GM19397 (cell line): ENCODE data around the gene SPEF1.
"Not testable (repeated sequence)": the region's sequence is repeated elsewhere in the genome, so short reads cannot be mapped to it uniquely, and the experiment has no call there.

Experiments used
- ATAC-seq: cut with Tn5 transposase; IDR thresholded peaks from one replicate; pipeline ENCODE4 v1.9.1; 2021; ENCODE audit warnings: mild to moderate bottlenecking, moderate library complexity; ENCODE audit not compliant: unreplicated experiment

SPEF1 gene, protein sequence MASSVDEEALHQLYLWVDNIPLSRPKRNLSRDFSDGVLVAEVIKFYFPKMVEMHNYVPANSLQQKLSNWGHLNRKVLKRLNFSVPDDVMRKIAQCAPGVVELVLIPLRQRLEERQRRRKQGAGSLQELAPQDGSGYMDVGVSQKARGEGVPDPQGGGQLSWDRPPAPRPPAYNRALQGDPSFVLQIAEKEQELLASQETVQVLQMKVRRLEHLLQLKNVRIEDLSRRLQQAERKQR

DNA sequence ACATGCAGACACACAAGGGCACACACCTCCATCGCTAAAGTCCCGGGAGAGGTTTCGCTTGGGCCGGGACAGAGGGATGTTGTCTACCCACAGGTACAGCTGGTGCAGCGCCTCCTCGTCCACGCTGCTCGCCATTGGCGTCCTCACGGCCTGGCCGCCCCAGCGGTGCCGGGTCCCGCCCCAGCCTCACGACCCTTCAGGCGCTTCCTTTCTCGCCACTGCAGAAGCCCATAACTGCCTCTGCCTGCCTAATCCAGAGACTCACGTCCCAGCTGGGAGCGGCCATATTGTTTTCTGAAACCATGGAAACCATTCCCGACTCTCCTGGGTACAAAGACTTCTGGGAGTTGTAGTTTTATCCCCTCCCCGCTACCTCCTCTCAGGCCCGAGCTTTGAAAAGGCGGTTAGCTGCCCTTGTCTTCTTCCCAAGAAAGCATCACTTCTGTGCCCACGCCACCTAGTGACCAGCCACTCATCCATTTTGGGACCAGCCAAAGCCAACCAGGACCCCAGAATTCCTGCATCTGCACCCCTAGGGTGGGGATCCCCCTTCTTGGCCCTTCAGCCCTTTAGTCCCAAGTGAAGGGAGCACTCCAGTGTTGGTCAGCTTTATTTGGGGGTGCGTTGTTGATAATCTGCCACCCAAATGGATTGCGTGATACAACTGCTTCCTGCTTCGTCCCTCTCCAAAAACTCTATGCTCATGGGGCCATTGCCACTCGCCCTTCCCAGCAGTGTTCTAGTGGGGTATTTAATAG lies at the start of gene SPEF1:
Gene SPEF1 (minus strand): TSS at position 296 of the 758 bp plus-strand sequence. CDS start 161 bp downstream, at position 135.
- ATAC-seq = peak; percentile 47

DNA sequence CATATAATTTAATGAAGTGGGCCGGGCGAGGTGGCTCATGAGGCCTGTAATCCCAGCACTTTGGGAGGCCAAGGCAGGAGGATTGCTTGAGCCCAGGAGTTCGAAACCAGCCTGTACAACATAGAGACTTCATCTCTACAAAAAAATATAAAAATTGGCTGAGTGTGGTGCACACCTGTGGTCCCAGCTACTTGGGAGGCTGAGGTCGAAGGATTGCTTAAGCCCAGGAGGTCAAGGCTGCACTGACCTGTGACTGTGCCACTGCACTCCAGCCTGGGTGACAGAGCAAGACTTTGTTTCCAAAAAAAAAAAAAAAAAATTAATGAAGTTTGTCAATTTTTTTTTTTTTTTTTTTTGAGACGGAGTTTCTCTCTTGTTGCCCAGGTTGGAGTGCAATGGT lies 48.6 kb upstream of the SPEF1 start:
- not testable (repeated sequence) for ATAC-seq

DNA sequence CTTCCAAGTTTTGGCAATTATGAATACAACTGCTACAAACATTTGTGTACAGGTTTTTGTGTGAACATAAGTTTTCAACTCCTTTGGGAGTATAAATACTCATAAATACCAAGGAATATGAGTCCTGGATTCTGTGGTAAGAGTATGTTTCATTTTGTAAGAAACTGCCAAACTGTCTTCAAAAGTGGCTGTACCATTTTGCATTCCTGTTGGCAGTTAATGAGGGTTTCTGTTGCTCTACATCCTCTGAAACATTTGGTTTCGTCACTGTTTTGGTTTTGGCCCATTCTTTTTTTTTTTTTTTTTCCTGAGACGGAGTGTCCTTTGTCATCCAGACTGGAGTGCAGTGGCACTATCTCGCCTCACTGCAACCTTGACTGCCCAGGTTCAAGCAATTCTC lies 47.5 kb upstream of the SPEF1 start:
- ATAC-seq = no peak

DNA sequence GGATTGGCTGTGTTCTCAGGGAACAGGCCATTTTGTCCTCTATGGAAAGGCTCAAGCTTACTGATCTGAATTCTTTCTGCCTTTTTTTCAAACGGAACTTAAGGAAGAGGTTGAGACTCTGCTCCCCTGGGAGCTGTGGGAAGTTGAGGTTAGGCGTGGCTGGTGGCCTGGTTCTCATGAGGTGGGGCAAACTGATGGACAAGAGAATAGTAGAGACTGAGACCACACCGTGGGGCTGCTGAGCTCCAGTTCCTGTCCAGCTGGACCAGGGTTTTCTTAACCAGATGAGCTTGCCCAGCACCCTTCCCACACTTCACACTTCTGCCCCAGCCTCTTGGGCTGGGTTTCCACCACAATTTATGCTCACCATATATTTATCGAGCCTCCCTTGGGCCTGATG lies 45.2 kb upstream of the SPEF1 start:
- ATAC-seq = no peak

DNA sequence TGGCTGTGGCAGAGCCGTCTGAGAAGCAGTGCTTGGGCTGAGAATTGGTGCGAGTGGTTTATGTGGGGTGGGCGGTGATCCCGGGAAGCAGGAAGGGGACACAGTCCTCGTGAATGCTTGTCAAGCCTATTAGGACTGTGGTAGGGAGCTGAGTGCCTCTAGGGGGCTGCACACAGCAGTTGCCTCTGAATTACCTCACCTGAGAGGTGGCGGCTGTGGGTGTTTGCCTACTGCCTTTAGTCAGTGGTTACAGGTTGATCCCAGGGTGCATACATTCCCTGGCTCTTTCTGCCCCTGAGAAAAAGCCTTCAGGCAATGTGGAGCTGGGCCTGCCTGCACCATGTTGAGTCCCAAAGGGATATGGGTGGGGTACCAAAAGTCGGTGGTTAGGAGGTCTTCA lies 44.3 kb upstream of the SPEF1 start:
- ATAC-seq = no peak

DNA sequence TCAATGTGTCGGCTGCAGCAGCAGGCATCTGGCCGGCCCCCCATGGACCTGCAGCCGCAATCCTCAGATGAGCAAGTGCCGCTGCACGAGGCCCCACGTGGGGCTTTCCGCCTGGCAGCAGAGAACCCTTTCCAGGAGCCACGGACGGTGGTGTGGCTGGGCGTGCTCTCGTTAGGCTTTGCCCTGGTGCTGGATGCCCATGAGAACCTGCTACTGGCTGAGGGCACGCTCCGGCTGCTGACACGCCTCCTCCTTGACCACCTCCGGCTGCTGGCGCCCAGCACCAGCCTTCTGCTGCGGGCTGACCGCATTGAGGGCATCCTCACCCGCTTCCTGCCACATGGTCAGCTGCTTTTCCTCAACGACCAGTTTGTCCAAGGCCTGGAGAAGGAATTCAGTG lies 42.6 kb upstream of the SPEF1 start:
- no peak for ATAC-seq

DNA sequence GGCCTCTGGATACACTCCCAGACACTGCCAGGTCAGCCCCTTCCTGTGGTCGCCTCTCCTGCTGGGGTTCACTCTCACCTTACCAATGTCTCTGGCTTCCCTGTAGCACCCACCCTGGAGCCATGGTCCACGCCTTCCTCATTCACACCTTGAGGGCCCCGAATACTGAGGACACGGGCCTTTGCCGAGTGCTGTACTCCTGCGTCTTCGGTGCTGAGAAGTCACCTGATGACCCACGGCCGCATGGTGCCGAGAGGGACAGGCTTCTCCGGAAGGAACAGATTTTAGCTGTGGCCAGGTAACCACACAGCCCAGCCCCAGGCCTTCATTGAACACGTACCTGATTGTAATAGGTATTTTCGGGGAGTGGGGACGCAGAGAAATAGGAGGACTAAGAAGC lies 40.7 kb upstream of the SPEF1 start:
- ATAC-seq = no peak

DNA sequence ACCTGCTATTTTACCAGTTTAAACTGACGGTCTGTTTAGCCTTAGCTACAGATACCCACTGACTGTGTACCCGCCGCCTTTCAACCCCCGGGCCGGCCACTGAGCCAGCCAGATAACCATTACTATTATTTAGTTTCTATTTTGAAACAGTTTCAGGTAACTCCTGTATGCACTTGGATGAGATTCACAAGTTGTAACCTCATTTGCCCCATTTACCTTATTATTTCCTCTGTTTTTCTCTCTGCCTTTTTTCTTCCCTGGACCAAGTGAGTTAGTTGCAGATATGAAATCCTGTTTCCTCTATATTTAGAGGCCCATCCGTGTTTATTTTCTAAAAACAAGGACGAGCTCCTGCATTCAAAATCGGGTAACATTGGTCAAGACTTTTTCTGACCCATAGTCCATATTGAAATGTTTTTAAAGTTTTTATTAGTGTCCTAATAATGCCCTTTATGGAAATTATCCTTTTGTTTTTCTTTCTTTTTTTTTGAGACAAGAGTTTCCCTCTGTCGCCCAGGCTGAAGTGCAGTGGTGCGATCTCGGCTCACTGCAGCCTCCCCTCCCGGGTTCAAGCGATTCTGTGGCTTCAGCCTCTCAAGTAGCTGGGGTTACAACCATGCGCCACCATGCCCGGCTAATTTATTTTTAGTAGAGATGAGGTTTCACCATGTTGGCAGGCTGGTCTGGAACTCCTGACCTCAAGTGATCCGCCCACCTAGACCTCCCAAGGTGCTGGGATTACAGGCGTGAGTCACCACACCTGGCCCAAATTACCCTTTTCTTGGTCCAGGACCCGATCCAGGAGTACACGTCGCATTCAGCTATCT lies 39.9 kb upstream of the SPEF1 start:
- no peak for ATAC-seq

DNA sequence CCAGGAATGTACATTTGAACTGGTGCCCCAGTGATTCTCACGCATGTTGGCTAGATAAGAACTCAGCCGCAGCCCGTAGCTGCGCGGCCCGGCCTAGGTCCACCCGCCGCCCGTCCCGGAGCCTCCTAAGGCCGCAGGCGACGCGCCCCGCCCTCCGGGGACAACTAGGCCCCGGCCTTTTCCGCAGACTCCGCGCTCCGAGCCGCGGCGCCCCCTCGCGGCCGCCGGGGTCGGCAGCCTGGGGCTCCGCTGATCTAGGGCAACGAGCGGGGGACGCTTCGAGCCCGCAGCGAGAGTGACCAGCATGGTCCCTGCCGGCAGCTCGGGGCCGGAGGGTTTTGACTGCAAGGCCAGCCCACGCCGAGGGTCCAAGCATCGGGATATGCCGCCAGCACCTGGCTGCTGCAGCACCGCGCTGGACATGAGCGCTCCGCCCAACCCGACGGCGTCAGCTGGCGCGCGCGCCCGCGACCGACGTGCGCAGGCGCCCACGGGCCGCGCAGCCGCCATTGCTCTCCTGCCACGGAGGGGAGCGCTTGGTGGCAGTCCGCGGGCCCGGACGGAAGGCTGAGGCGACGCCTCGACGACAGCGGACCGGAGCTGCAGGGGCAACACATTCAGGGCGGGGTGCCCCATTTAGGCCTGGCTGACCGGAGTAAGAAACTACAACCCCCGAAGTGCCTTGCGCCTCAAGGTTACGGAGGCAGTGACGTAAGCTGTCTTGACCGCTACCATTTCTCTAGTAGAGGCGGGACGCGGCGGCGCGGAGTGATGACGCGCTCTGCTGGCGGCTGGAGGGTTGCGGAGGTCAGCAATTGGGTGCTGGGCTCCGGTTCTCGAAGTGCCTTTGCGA lies 39.0 kb upstream of the SPEF1 start, which contains the start of gene AP5S1:
Gene AP5S1 (plus strand): TSS at position 500 of the 853 bp plus-strand sequence. CDS start 1,571 bp downstream, outside the sequence.
- peak; percentile 87 for ATAC-seq

DNA sequence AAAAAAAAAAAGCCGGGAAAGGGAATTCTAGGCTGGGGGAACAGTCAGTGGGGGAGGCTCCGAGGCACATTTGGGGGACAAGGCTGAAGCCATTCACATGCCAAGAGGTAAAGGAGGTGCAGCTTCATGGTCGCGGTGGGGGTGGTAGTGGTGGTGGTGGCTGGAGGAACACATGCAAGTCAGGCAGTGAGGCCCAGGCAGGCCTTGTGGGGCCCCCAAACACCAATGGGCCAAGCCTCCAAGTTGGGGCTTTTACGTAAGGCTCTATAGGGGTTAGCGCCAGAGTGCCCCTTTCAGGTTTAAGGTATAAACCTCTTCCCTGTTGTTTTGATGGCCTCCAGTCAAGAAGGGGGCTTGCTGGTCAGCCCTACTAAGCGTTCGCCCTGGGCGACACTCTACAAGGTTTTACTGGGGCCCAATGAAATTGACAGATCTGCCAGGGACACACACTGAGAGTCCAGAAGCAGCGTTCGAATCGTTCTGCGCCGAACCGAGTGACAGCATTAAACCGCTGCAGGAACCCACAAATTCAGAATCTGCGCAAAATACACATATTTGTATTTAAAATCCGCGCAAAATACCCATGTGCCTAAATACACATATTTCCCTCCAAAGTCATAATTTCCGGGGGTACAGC lies 38.3 kb upstream of the SPEF1 start:
- no peak for ATAC-seq

DNA sequence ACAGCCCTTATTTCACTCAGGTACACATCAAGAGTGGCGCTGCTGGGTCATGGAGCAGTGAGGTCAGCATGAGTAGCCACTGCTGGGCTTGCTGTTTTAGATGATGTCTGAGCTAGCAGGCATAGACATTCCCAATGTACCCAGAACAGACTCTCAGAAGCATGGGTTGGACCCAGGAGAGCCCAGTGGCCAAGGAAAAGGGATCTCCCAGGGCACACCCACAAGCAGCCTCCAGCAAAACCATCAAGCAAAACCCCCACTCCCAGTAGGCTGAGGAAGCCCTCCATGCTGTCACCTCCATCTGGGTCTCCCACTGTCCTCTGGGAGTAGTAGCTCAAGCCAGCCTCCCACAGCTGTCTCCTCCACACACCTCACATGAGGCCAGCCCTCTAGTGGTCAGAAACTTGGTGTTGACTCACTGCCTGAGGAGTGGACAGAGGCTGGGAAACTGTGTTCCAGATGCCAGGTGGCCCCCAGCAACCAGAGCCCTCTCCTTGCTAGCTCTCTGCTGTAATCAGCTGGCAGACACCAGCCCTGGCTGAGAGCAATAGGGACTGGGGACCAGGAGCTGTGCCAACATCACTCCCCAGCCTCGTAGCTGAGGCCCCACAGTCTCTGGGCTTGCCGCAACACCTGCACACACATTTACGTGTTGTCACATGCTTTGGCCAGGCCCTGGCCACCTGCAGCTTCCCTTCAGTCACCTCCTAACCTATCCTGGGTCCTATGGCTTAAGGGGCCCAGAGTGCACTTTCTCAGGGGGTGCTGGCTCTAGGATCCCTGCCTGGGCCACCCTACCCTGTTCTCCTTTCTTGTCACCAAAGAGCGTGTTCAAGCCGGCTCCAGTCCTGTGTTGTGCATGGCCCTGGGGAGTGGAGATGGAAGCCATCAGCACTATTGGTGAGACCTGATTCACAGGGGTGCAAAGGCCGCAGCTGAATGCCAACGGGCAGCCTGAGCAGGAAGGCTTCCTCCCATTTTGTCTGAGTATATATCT lies 37.2 kb upstream of the SPEF1 start:
- ATAC-seq = no peak

DNA sequence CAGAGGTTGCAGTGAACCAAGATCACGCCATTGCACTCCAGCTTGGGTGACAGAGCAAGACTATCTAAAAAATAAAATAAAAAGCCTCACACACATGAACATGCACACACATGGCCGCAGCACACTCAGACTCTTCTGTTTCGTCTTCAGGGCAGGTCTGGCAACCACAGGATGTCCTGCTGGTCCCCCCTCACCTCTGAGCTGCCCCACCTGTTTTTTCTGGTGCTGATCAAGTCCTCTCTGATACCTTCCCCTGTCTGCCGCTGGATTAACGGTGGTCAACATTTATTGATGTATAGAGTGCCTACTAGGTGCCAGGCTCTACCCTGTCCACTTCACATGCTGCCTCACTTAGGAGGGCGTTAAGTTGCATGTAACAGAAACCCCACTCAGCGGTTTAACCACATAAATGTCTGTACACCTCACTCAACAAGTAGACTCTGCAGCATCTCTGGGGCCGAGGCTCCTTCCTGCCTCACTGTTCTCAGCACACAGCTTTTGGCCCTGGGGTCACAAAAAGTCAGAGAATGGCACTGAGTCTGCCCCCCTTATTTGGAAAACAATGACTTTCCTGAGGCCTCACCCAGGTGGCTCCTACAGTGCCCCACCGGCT lies 34.6 kb upstream of the SPEF1 start:
- no peak for ATAC-seq

DNA sequence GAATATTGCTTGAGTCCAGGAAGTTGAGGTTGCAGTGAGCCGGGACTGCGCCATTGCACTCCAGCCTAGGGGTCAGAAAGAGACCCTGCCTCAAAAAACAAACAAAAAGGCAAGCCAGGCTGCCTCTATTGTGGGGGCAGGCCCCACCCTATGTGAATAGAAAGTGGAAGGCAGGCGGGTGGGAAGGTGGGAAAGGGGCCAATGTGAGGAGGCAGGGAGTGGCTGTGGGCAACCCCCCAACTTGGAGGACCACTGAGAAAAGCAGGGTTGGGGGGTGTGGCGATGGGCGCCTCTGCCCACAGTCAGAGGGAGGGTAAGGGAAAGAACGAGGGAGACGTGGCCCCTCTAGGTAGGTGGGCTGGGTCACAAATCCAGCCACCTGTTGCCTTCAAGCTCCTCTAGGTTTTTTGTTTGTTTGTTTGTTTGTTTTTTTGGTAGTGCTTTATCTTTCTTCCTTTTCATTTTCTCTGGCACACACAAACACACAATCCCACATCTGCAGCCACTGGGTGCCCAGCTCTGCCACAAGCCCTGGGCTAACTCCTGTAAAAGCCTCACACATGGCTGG lies 33.8 kb upstream of the SPEF1 start:
- ATAC-seq = no peak

DNA sequence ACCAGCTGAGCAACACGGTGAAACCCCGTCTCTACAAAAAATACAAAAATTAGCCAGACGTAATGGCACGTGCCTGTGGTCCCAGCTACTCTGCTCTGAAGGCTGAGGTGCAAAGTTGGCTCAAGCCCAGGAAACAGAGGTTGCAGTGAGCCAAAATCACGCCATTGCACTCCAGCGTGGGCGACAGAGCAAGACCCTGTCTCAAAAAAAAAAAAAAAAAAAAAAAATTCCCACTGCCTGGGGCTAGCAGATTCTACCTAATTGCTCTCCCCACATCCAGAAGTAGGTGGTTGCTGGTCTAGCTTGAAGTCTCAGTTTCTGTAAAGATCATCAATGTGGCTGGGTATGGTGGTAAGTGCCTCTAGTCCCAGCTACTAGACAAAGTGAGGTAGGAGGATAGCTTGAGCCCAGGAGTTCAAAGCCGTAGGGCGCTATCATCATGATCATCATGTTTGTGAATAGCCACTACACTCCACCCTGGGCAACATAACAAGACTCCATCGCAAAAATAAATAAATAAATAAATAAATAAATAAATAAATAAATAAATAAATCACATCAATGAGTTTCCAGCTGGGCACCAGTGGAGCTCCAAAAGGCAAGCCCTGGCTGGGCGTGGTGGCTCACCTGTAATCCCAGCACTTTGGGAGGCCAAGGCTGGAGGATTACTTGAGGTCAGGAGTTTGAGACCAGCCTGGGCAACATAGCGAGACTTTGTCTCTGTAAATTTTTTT lies 32.8 kb upstream of the SPEF1 start:
- ATAC-seq = no peak

DNA sequence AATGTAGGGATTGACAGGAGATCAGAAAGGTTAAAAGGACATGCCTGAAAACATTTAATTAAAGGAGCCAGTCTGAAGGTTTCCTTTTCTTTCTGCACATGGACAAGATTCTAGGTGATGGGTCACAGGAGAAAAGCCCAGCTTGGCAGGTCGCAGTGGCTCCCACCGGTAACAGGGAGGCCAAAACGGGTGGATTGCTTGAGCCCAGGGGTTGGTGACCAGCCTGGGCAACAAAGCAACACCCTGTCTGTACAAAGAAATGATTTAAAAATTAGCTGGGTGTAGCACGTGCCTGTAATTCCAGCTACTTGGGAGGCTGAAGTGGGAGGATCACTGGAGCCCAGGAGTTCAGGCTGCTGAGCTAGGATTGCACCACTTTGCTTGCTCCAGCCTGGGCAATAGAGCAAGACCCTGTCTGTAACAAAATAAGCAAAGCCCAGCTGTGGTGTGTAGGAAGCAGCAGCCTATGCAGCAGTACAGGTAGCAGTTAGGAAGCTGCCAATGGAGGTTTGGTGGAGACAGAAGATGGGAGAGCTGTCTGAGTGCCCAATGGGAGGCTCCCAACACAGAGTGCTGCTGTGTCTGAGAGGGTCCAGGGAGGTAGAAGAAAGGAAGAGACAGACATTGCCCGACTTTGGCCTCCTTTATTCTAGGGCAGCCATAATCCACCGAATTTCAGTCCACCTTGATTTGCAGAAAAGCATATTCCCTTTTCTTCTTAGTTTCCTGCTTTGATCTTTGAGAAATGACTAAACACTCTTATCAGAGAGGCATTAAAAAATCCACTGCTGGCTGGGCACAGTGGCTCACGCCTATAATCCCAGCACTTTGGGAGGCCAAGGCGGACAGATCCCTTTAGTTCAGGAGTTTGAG lies 32.0 kb upstream of the SPEF1 start:
- no peak for ATAC-seq

DNA sequence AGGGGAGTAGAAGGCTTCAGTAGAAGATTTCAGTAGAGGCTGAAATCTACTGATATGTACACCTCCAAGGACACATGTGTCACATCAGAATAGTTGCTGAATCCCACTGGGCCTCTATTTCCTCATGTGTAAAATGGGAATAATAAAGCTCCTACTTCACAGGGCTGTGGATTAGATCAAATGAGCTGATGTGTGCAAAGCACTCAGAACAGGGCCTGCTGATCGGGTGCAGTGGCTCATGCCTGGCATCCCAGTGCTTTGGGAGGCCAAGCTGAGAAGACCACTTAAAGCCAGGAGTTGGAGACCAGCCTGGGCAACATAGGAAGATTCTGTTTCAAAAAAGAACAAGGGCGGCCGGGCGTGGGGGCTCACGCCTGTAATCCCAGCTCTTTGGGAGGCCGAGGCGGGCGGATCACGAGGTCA lies 31.0 kb upstream of the SPEF1 start:
- no peak for ATAC-seq
